ENCODE results near the gene WDR93.

- no peak for TF ChIP-seq CTCF (IDR thresholded peaks at IDR 0.05)
- no peak for TF ChIP-seq POLR2A (IDR thresholded peaks at IDR 0.05)
These were observed 17.0 kb downstream of the WDR93 start for GRCh38 chr15:89707577-89707976.

Measured in adrenal gland (tissue), 5 donors.